ENCODE data around the gene NT5E.

The NT5E gene

GRCh38 chr6:85404564-85405174 is 45.2 kb upstream of the NT5E start:
- Histone ChIP-seq H3K4me2 (ENCODE audit: low read length) (no peak overlapping the region), H3K27ac (ENCODE audit: low read depth, low read length) (no peak overlapping the region), H3K79me2 (ENCODE audit: control insufficient read depth, low read length) (no peaks in the 10 kb centered on the region), H3K4me1 (ENCODE audit: control insufficient read depth, low read length) (no peaks in the 10 kb centered on the region), H4K20me1 (ENCODE audit: control insufficient read depth, insufficient read depth, low read depth, low read length) (no peaks in the 10 kb centered on the region), H3K27me3 (ENCODE audit: control insufficient read depth, low read length) (peaks cover 10% of the 10 kb centered on the region; the same call in 1 of the 2 replicates), H3K9me3 (ENCODE audit: control insufficient read depth, insufficient read depth, low read length) (no peaks in the 10 kb centered on the region), H3K4me3 (ENCODE audit: low read length) (no peak overlapping the region), H3F3A (ENCODE audit: control insufficient read depth, insufficient read depth) (no peaks in the 10 kb centered on the region), H3K9me2 (replicated peaks; ENCODE audit: control insufficient read depth, low read length) (no peaks in the 10 kb centered on the region), H3K36me3 (ENCODE audit: control insufficient read depth, low read length) (no peaks in the 10 kb centered on the region)
- TF ChIP-seq EZH2phosphoT487 (IDR thresholded peaks at IDR 0.05; ENCODE audit: borderline replicate concordance, low read length) = no peak
- no peak for TF ChIP-seq CTCF (IDR thresholded peaks at IDR 0.05; ENCODE audit: low read depth, low read length, poor library complexity, severe bottlenecking)

- no peak overlapping the region for H3K4me3 ChIP-seq (ENCODE audit: low read length)
These were observed 44.6 kb upstream of the NT5E start for GRCh38 chr6:85405175-85405852.

GRCh38 chr6:85405853-85406198 is 44.1 kb upstream of the NT5E start:
- peaks cover 10% of the 10 kb centered on the region; the same call in 1 of the 2 replicates for H3K27me3 ChIP-seq (ENCODE audit: control insufficient read depth, low read length)
- no peak overlapping the region for H3K27ac ChIP-seq (ENCODE audit: low read depth, low read length)
- TF ChIP-seq EZH2phosphoT487 (IDR thresholded peaks at IDR 0.05; ENCODE audit: borderline replicate concordance, low read length) (no peak), CTCF (IDR thresholded peaks at IDR 0.05; ENCODE audit: low read depth, low read length, poor library complexity, severe bottlenecking) (no peak)
- H3K4me2 ChIP-seq (ENCODE audit: low read length) = no peak overlapping the region
- H3K4me1 ChIP-seq (ENCODE audit: control insufficient read depth, low read length) = no peaks in the 10 kb centered on the region
- no peaks in the 10 kb centered on the region for H3K9me2 ChIP-seq (replicated peaks; ENCODE audit: control insufficient read depth, low read length)
- H3K36me3 ChIP-seq (ENCODE audit: control insufficient read depth, low read length) = no peaks in the 10 kb centered on the region
- no peaks in the 10 kb centered on the region for H4K20me1 ChIP-seq (ENCODE audit: control insufficient read depth, insufficient read depth, low read depth, low read length)
- H3F3A ChIP-seq (ENCODE audit: control insufficient read depth, insufficient read depth) = no peaks in the 10 kb centered on the region
- no peaks in the 10 kb centered on the region for H3K9me3 ChIP-seq (ENCODE audit: control insufficient read depth, insufficient read depth, low read length)
- H3K4me3 ChIP-seq (ENCODE audit: low read length) = no peak overlapping the region
- no peaks in the 10 kb centered on the region for H3K79me2 ChIP-seq (ENCODE audit: control insufficient read depth, low read length)

More at GRCh38 chr6:85405175-85405852, 44.6 kb upstream of the NT5E start:
- Histone ChIP-seq H3F3A (ENCODE audit: control insufficient read depth, insufficient read depth) (no peaks in the 10 kb centered on the region), H3K36me3 (ENCODE audit: control insufficient read depth, low read length) (no peaks in the 10 kb centered on the region), H3K9me3 (ENCODE audit: control insufficient read depth, insufficient read depth, low read length) (no peaks in the 10 kb centered on the region), H3K4me1 (ENCODE audit: control insufficient read depth, low read length) (no peaks in the 10 kb centered on the region), H3K27ac (ENCODE audit: low read depth, low read length) (no peak overlapping the region), H3K27me3 (ENCODE audit: control insufficient read depth, low read length) (peaks cover 10% of the 10 kb centered on the region; the same call in 1 of the 2 replicates), H3K79me2 (ENCODE audit: control insufficient read depth, low read length) (no peaks in the 10 kb centered on the region), H3K9me2 (replicated peaks; ENCODE audit: control insufficient read depth, low read length) (no peaks in the 10 kb centered on the region), H3K4me2 (ENCODE audit: low read length) (no peak overlapping the region), H4K20me1 (ENCODE audit: control insufficient read depth, insufficient read depth, low read depth, low read length) (no peaks in the 10 kb centered on the region)
- no peak for TF ChIP-seq EZH2phosphoT487 (IDR thresholded peaks at IDR 0.05; ENCODE audit: borderline replicate concordance, low read length)
- no peak for TF ChIP-seq CTCF (IDR thresholded peaks at IDR 0.05; ENCODE audit: low read depth, low read length, poor library complexity, severe bottlenecking)
